T follicular helper cell (primary cell): ENCODE results near the gene LLCFC1.
"Not testable (repeated sequence)": the region's sequence is repeated elsewhere in the genome, so short reads cannot be mapped to it uniquely, and the experiment has no call there.

ENCODE experiments used
- DNase-seq: peaks from one replicate; pipeline ENCODE4 v3.0.0-alpha.2; 2020; ENCODE audit warnings: low read depth

The LLCFC1 gene

GRCh38 chr7:142943706-142944268 lies 4.5 kb downstream of the LLCFC1 start:
- DNase-seq, result no peak

DNA sequence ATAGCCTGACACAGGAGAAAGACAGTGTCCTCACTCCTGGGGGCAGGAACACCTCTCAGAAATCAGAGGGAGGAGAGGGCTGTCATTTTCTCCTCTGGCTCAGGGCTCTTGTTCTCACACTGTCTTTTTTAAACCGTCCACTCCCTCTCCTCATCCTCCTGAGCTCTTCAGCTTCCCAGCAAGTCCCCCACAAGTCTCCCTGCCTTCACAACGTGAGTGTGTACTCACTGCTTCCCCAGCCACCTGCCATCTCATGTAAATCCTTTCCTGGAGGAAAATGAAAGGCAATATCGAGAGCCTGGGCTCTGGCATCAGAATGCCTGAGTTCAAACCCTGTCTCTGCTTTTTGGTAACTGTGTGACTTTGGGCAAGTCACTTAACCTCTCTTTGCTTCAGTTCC lies 5.7 kb downstream of the LLCFC1 start:
- no peak for DNase-seq

GRCh38 chr7:142948603-142949002 lies 9.3 kb downstream of the LLCFC1 start:
- DNase-seq, result no peak

DNA sequence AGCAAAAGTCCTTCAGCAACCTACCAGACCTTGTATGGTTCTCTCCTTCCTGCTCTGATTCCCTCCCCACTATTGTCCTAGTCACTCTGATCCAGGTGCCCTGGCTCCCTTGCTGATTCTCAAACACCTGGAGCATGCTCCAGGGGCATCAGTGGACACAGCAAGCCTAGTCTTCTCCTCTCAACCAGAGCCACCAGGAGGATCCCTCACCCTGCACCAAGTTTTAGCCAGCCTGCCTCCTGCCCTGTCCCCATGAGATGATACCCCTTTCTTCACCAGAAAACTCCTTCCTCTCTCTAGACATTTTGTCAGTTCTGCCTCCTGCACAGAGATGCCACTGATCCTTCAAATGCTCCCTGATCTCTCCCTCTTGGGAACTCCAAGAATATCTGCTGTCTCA lies 11.0 kb downstream of the LLCFC1 start:
- no peak for DNase-seq

DNA sequence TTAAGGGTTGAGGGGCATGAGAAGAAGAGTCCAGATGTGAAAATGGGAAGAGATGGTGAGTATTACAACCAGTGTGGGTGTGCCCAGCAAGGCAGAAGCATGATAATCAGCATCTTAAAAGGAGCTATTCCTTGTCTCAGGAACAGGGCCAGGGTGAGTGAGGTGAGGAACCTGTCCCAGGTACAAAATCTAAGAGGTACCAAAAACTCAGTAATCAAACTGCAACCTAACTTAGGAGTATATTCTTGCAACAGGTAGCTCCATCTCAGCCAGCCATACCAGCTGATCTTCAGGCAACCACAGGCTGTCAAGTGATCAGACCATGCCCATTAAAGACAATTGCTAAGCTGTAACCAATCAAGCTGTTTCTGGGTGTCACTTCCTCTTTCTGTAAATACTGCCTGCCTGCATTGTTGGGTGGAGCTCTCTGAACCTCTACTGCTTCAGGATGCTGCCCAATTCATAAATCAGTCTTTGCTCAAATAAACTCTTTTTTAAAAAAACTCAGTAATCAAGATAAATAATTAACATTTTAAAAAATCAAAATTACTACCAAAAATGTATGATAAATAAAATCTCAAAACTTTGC lies 15.5 kb downstream of the LLCFC1 start:
- no peak for DNase-seq

DNA sequence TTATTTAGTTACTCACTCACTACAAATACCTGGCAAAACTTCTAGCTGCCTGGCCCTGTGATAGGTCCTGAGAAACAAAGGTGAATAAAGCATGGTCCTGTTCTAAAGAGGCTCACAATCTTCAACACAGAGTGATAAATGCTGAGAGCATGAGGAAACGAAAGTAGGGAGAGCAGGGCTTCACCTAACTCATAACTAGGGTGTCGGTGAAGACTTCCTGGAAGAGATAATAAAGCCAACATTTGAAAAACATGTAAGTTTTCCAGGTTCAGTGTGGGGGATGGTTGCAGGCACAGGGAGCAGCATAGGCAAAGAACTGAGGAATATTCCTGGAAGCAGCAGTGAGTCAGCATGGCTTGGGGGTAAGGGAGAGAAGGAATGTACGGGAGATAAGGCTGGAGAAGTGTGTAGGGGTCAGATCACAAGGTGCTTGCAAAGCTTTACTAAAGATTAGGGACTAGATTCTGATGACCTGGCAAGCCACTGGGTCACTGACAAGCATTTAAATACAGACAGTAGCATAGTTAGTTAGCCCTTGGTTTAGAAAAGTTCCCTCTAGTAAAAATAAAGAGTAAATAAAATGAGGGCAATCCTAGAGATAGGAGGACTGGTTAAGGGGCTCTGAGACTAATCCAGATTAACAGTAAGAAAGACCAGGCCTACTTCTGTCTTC lies 17.8 kb downstream of the LLCFC1 start:
- DNase-seq, result no peak

DNA sequence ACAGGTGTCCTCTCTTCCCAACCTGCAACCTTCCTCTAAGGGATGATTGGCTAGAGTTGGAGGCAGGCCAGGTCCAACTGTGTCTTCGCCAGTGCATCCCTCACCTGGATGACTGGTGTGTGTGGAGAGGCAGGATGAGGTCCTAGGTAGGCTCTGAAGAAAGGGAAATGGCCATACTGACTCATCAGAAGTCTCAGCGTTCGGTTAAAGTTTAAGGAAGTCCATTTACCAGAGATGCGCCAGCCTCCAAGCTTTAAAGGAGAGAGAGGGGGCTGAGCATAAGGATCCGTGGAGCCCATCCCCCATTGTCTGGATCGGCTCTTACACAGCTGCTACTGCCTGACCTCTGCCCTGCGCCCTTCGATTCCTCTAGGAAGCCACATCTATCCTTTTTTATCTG lies 18.4 kb downstream of the LLCFC1 start:
- no peak for DNase-seq

GRCh38 chr7:142959202-142959601 lies 19.9 kb downstream of the LLCFC1 start:
- no peak for DNase-seq

GRCh38 chr7:142960955-142961512 lies 21.8 kb downstream of the LLCFC1 start:
- DNase-seq, result no peak

DNA sequence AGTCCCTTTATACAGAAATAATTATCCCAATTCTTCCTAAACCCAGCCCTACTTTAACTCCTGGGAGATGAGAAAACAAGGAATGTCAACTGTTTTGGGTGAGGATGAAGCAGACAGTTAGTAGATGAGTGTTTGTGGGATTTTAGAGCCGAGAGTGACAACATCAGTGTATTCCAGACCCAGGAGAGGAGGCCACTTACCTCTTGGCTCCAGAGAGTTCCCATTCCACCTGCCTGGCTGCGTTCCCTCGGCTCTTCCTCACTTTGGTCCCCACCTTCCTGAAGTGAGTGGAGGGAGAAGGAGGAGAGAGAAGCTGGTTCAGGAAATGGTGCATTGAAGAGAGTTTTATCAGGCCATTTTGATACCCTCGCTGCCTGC lies 22.3 kb downstream of the LLCFC1 start:
- DNase-seq, result no peak

GRCh38 chr7:142961973-142962926 lies 23.0 kb downstream of the LLCFC1 start, which contains the start of gene KEL:
KEL (minus strand) TSS chr7:142962363; CDS start chr7:142962206, 157 bp downstream.
- DNase-seq, result no peak

- no peak for DNase-seq
Observed at GRCh38 chr7:142962991-142963390, 23.7 kb downstream of the LLCFC1 start.

DNA sequence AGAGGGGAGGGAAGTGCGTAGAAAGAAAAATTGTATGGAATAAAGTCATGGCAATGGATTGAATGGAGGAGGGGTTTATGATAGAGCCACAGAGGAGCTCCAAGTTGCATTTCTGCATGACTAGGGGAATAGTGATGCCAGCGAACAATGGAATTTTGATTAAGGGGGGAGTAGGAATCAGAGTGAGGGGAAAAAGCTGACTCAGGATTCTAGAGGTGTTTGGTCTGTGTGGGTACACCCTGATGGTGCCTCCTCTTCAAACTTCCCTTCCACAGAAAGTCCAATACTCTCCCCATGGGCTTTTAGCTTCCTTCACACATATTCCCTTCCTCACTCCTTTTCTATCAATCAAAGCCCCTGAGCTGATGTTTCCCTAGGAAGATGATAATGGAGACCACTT lies 24.7 kb downstream of the LLCFC1 start:
- no peak for DNase-seq

DNA sequence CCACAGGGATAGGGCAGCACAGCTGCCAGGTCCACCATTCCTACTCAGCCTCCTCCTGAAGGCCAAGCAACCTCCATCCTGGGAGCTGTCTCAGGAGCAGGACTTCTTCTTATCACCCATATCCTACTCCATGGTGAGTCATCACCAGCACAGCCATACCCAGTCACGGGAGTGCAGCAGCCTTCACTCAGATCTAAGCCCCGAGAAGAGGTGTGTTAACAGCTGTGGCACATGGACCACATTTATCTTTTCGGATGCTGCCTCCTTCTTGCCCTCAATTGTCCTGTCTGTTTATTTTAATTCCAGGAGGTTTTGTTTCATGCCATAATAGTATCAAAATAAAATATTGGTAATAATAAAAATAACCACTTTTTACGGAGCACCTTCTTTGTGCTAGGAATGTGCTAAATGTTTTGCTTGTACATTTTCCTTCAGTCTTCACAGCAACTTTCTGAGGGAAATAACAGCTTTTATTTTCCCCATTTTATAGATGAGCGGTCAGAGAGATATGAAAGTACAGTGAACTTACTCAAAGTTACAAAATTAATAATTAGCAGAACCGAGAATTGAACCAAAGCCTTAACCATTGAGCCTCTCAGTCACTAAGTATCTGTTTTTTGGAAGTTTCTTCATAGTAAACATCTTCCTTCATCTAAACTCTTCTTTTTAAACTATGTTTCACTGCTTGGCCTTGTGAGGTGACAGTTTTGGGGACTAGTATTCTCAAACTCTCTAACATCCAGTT lies 25.4 kb downstream of the LLCFC1 start:
- no peak for DNase-seq

DNA sequence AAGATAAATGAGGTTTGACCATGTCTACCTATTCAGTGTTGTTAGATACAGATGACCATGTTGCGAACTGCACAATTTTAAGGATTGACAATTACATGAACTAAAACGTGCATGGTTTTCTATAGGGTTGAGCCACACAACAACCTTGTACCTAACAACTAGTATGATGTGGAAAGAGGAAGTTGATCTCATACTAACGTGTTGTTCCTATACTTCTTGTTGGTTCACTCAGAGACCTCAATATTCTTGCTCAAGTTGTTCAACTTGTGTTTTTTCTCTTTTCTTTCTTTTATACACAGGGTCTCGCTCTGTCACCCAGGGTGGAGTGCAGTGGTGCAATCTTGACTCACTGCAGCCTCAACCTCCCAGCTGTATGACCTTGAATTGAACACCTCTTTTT lies 28.9 kb downstream of the LLCFC1 start:
- DNase-seq, result no peak

DNA sequence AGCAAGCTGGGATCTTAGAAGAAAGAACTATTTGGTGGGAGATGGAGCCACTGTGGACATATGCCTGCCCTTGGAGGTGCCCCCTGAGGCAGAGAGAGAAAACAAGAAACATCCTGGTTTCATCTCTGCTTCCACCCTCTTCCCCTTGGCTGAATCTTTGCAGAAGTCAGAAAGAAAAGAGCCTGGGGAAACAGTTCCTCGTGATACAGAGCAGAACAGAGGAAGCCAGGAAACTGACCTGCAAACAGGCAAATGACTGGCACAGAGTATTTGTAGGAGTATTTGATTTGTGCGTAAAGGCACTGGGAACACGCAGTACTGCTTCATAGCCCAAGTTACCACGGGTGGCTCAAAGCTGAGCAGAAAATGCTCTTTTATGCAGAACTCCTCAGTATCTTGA lies 29.9 kb downstream of the LLCFC1 start:
- no peak for DNase-seq

GRCh38 chr7:142974626-142975025 lies 35.3 kb downstream of the LLCFC1 start:
- DNase-seq, result no peak

- DNase-seq, result not testable (repeated sequence)
Observed at GRCh38 chr7:142978402-142978801, 39.1 kb downstream of the LLCFC1 start.

DNA sequence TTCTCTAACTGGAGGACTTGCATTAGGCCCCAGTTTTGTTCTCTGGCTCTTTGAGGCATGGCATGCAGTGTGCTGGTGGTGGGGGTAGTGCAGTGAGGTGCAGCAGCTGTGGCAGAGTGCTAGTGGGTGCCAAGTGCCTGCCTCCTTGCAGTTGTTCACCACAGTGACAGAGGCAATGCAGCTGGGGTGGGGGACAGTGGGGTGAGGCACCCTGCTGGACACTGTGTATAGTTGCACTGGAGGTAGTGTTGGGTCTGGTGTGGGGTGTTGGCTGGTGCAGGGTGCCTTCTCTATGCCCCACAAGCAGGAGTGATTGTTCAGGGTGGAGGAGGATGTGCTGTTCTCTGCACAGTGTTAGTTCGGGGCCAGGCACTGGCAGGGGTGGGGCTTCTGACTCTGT lies 44.5 kb downstream of the LLCFC1 start:
- DNase-seq, result no peak

- no peak for DNase-seq
Observed at GRCh38 chr7:142984297-142984696, 45.0 kb downstream of the LLCFC1 start.
